Pons (tissue), 1 donor: ENCODE measurements around the gene MARK2.
A peak's percentile ranks its signal among the peaks of the same experiment; 100 is the strongest.
"Not testable (repeated sequence)": the region's sequence is repeated elsewhere in the genome, so short reads cannot be mapped to it uniquely, and the experiment has no call there.

Experiments used
- DNase-seq: peaks from one replicate; pipeline ENCODE4 v3.0.0-alpha.2; 2016; ENCODE audit warnings: low spot score

MARK2 gene

GRCh38 chr11:63854696-63855095 lies 15.8 kb downstream of the MARK2 start:
- DNase-seq = no peak

GRCh38 chr11:63855975-63856374 lies 17.1 kb downstream of the MARK2 start:
- DNase-seq = no peak

- DNase-seq = no peak
Measured at GRCh38 chr11:63858628-63859550, 20.0 kb downstream of the MARK2 start.

- no peak for DNase-seq
Measured at GRCh38 chr11:63862923-63863322, 24.0 kb downstream of the MARK2 start.

GRCh38 chr11:63863620-63864019 lies 24.7 kb downstream of the MARK2 start:
- not testable (repeated sequence) for DNase-seq

- DNase-seq = no peak
Measured at GRCh38 chr11:63866211-63866610, 27.3 kb downstream of the MARK2 start.

GRCh38 chr11:63867511-63867910 lies 28.6 kb downstream of the MARK2 start:
- no peak for DNase-seq

GRCh38 chr11:63868399-63869064 lies 29.6 kb downstream of the MARK2 start:
- no peak for DNase-seq

- DNase-seq = no peak
Measured at GRCh38 chr11:63869171-63869591, 30.3 kb downstream of the MARK2 start.

- no peak for DNase-seq
Measured at GRCh38 chr11:63869683-63870082, 30.8 kb downstream of the MARK2 start.

GRCh38 chr11:63870351-63871140 lies 31.6 kb downstream of the MARK2 start:
- DNase-seq = no peak

GRCh38 chr11:63871962-63872799 lies 33.3 kb downstream of the MARK2 start:
- DNase-seq = peak; percentile 99

GRCh38 chr11:63872800-63873197 lies 33.9 kb downstream of the MARK2 start:
- DNase-seq = no peak

GRCh38 chr11:63873311-63873710 lies 34.4 kb downstream of the MARK2 start:
- DNase-seq = no peak

GRCh38 chr11:63874511-63874910 lies 35.6 kb downstream of the MARK2 start:
- no peak for DNase-seq

- DNase-seq = no peak
Measured at GRCh38 chr11:63875506-63876065, 36.7 kb downstream of the MARK2 start.

GRCh38 chr11:63876616-63877015 lies 37.7 kb downstream of the MARK2 start:
- no peak for DNase-seq

- DNase-seq = no peak
Measured at GRCh38 chr11:63877658-63878241, 38.8 kb downstream of the MARK2 start.

GRCh38 chr11:63879598-63880402 lies 40.9 kb downstream of the MARK2 start:
- DNase-seq = no peak

- peak; percentile 90 for DNase-seq
Measured at GRCh38 chr11:63880403-63880790, 41.5 kb downstream of the MARK2 start.
